Measurements from ENCODE around the gene CHRDL1.

Gene CHRDL1

GRCh38 chrX:110746014-110746413 is 49.6 kb downstream of the CHRDL1 start:
- DNase-seq (ENCODE audit: low read depth) = no peak
- H3K4me3 ChIP-seq (ENCODE audit: low read depth, low read length) = no peak overlapping the region
- TF ChIP-seq CTCF (conservative IDR thresholded peaks at IDR 0.05; ENCODE audit: low read depth, low read length) = no peak

GRCh38 chrX:110745288-110745687 is 50.3 kb downstream of the CHRDL1 start:
- no peak overlapping the region for H3K4me3 ChIP-seq (ENCODE audit: low read depth, low read length)
- no peak for TF ChIP-seq CTCF (conservative IDR thresholded peaks at IDR 0.05; ENCODE audit: low read depth, low read length)
- no peak for DNase-seq (ENCODE audit: low read depth)

- TF ChIP-seq CTCF (conservative IDR thresholded peaks at IDR 0.05; ENCODE audit: low read depth, low read length) = no peak
- H3K4me3 ChIP-seq (ENCODE audit: low read depth, low read length) = no peak overlapping the region
- no peak for DNase-seq (ENCODE audit: low read depth)
Measured at GRCh38 chrX:110743679-110744340, 51.8 kb downstream of the CHRDL1 start.

- TF ChIP-seq CTCF (conservative IDR thresholded peaks at IDR 0.05; ENCODE audit: low read depth, low read length) = no peak
- no peak overlapping the region for H3K4me3 ChIP-seq (ENCODE audit: low read depth, low read length)
Measured at GRCh38 chrX:110741213-110741796, 54.3 kb downstream of the CHRDL1 start.

GRCh38 chrX:110734894-110735541 is 60.6 kb downstream of the CHRDL1 start:
- peak; percentile 51 for DNase-seq (ENCODE audit: low read depth)
- TF ChIP-seq CTCF (conservative IDR thresholded peaks at IDR 0.05; ENCODE audit: low read depth, low read length) = no peak
- H3K4me3 ChIP-seq (ENCODE audit: low read depth, low read length) = no peak overlapping the region

More at GRCh38 chrX:110741213-110741796, 54.3 kb downstream of the CHRDL1 start:
- DNase-seq (ENCODE audit: low read depth) = peak; percentile 35

GRCh38 chrX:110734271-110734670 is 61.3 kb downstream of the CHRDL1 start:
- TF ChIP-seq CTCF (conservative IDR thresholded peaks at IDR 0.05; ENCODE audit: low read depth, low read length) = no peak
- DNase-seq (ENCODE audit: low read depth) = peak; percentile 0

More at GRCh38 chrX:110734271-110734670, 61.3 kb downstream of the CHRDL1 start:
- no peak overlapping the region for H3K4me3 ChIP-seq (ENCODE audit: low read depth, low read length)
